GM19372 (cell line): ENCODE data around the gene KLK5.
"Not testable (repeated sequence)": the region's sequence is repeated elsewhere in the genome, so short reads cannot be mapped to it uniquely, and the experiment has no call there.

Experiments used
- ATAC-seq: cut with Tn5 transposase; IDR thresholded peaks from one replicate; pipeline ENCODE4 v1.9.1; 2021; ENCODE audit warnings: mild to moderate bottlenecking, low read depth, moderate library complexity; ENCODE audit not compliant: unreplicated experiment

KLK5 gene

DNA sequence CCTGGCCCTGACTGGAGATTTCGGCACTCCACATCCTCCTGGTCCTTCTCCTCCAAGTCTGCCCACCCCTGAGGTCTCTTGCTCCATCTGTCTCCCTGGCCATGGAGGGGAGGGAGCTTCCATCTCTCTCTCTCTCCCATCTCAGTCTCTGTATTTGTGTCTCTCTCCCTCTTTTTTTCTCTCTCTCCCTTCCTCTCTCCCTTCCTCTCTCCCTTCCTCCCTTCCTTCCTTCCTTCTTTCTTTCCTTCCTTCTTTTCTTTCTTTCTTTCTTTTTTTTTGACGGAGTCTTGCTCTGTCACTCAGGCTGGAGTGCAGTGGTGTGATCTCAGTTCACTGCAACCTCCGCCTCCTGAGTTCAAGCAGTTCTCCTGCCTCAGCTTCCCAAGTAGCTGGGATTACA lies 17.0 kb upstream of the KLK5 start:
- ATAC-seq: not testable (repeated sequence)

DNA sequence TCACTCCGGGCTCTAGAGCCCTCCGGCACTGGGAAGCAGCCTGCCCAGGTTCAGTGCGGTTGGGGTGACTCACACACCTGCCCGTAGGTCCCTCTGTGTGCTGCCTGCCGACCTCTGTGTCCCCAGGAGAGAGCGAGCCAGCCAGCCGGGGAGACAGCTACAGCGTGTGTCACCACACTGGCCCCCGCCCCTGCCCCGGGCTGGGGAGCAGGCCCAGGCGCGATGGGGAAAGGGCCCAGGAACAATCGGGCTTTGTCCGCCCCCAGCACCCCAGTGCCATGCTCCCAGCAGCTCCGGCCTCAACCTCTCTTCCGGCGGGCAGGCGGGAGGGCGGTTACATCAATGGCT lies 16.5 kb upstream of the KLK5 start, which contains the start of gene KLK6:
KLK6 (minus strand) TSS at position 179 of the 348 bp plus-strand sequence. CDS start 1,487 bp downstream, outside the sequence.
- no peak for ATAC-seq

DNA sequence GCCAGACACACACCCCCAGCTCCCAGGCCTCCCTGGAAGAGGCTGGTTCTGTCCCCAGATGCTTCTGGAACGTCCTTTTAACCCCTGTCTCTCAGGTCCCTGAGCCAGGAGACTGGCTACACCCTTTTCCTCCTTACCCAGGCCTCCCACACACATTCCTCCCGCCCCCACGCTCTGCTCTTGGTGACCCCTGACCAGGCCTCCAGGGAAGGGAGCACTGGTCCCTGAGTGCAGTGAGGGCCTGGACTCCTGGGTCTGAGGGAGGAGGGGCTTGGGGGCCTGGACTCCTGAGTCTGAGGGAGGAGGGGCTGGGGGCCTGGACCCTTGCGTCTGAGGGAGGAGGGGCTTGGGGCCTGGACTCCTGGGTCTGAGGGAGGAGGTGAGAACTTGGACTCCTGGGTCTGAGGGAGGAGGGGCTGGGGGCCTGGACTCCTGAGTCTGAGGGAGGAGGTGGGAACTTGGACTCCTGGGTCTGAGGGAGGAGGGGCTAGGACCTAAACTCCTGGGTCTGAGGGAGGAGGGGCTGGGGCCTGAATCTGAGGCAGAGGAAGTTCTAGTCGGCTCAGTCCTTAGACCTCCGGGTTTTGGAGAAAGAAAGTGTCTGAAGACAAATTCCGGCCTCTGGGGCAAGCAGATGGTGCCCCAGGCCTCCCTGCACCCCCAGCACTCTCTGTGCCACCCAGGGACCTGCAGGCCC lies 16.0 kb upstream of the KLK5 start:
- ATAC-seq: no peak

DNA sequence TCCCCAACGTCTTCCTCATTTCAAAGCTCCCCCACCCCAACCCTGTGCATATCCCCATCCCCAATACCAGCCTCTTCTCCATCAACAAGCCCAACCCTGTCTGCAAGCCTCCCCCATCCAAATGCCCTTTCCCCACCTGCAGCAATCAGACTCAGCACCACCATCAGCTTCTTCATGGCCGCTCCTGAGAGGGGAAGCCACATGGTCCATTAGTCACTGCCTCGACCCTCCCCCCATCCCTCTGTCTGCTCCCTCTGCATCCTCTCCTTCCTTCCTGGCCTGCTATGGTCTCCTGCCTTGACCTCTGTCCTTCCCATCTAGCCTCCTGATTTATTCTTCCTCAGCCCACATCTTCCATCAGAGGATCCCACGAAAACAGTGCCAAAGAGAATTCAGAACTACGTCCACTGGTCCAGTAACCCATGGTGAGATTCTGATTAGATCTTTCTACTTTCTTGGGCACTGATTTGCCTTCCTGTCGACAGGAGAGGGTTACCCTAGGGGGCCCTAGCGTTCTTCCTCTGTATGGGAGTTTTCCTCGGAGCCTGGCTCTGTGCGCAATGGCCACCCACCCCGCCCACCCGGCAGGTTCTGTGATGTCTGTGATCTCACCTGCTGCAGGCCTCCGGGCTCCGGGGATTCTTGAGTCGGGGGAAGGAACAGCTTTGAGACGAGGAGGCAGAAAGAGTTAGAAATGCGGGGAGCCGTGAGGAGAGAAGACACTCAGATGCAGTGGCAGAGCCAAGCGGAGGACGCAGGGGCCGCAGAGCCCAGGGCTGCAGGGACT lies 15.3 kb upstream of the KLK5 start:
- no peak for ATAC-seq

DNA sequence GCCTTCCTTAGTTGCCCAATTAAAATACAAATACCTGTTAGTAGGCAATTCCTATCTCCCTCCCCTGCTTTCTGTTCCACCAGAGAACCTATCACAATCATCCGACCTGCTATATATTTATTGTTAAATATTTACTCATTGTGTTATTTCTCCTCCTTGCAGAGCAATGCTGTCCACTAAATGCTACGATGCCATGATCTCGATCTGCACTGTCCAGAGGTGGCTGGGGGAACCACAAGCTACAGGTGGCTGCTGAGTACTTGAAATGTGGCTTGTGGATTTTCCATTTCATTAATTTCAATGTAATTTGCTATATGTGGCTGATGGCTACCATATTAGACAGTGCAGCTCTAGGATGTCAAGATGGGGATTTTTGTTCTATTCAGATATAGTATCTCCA lies 11.4 kb upstream of the KLK5 start:
- ATAC-seq: no peak

DNA sequence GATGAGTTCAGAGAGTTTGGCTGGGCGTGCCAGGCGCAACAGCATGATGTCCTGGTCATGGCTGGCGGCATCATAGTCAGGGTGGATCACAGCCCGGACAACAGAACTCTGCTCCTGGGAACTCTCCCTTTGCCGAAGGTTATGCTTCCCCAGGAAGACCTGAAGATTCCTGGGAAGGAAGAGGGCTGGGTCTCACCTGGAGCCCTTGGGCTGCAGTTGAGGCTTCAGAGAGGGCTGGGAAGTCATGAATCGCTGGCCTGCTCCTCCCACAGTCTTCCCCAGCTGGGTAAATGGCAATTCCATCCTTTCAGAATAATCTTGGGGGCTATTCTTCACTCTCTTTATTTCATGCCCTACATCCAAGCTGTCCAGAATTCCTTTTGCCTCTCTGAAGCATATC lies 10.5 kb upstream of the KLK5 start:
- ATAC-seq: no peak

DNA sequence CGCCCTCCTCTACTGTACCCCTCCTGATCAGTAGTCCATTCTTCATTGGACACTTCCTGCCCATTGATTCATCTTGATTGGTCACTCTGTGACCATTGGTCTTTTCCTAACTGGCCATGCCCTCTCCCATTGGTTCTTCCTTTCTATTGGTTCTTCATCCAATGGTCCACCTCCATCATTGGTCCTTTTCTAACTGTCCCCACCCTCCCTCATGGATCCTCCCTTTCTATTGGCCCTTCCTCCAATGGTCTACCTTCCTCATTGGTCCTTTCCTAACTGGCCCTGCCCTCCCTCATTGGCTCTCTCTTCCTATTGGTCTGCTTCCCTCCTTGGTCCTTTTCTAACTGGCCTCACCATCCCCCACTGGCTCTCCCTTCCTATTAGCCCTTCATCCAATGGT lies 9.4 kb upstream of the KLK5 start:
- ATAC-seq: no peak

DNA sequence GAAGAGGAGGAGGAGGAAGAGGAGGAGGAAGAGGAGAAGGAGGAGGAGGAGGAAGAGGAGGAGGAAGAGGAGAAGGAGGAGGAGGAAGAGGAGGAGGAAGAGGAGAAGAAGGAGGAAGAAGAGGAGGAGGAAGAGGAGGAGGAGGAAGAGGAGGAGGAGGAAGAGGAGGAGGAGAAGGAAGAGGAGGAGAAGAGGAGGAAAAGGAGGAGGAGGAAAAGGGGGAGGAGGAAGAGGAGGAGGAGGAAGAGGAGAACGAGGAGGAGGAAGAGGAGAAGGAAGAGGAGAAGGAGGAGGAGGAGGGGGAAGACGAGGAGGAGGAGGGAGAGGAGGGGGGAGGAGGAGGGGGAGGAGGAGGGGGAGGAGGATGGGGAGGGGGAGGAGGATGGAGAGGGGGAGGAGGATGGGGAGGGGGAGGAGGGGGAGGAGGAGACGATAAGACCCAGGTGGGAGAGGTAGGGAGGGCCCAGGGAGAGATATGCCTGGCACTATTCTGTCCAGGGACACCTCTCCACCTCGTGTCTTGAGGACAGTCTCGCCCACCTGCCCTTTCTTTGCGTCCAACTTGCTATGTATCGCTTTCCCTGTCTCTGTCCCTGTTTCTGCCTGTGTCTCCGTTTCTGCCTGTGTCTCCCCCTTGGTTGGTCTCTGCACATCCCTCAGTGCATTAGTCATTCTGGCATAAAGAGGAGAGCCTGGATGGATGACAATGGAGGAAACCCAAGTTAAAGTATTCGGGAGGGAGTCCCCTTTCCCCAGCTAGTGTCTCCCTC lies 7.1 kb upstream of the KLK5 start:
- ATAC-seq: no peak

DNA sequence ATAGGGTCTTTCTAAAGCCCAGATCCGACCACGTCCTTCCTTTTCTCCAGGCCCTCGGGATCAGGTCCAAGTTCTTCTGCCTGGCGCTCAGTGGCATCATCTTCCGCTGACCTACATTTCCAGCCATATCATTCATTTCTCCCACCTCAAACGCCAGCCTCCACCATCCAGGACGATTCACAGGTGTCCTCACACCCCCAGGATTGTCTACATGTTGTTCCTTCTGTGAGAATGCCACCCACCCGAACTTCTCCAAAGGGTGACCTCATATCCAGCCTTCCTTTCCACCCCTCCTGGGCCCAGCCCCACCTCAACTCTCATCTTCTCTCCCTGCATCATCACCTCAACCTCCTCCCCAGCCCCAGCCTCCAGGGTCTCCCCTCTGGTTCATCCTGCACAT lies 4.7 kb upstream of the KLK5 start:
- ATAC-seq: no peak

DNA sequence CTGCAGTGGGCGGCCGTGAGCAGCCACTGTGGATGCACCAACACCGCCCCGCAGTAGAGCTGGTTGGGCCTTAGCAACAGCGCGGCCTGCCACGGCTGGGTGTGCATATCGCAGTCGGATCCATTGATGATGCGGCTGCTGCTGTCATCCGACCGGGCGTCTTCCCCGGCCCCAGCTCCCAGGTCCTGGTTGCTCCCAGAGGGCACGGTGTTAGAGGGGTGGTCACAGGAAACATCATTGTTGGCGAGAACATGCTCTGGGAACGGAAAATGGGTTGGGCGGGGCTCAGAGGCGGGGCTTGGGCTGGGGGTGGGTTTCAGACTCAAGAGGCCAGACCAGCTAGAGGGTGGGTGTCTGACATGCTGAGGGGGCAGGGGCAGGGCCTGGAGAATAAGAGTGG lies 3.0 kb downstream of the KLK5 start:
- no peak for ATAC-seq

DNA sequence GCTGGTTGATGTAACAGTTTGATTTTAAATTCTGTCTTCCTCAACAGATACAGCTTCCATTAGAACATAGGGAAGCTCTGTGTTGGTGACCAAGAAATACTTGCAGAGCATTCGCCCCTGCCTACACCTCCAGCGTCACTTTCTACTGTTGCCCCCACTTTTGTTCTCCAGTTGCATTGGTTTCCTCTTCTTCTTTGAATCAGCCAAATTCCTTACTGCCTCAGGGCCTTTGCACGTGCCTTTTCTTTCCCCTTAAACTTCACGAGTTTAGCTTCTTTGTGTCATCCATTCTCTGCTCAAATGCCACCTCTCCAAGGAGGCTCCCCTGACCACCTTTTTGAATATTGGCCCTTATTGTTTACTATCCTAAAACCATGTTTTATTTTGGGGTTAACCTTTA lies 5.7 kb downstream of the KLK5 start:
- ATAC-seq: no peak

DNA sequence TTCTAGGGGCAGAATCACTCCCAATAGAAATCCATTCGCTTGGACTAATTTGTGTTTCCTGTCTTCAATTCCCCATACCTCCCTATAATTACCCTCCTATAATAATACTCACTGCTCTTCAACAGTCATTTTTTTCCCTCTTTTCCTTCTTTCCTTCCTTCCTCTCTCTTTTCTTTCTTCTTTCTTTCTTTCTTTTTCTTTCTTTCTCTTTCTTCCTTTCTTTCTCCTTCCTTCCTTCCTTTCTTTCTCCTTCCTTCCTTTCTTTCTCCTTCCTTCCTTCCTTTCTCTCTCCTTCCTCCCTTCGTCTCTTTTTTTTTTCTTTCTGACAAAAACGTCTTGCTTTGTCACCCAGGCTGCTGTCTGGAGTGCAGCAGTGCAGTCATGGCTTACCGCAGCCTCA lies 8.0 kb downstream of the KLK5 start:
- no peak for ATAC-seq

DNA sequence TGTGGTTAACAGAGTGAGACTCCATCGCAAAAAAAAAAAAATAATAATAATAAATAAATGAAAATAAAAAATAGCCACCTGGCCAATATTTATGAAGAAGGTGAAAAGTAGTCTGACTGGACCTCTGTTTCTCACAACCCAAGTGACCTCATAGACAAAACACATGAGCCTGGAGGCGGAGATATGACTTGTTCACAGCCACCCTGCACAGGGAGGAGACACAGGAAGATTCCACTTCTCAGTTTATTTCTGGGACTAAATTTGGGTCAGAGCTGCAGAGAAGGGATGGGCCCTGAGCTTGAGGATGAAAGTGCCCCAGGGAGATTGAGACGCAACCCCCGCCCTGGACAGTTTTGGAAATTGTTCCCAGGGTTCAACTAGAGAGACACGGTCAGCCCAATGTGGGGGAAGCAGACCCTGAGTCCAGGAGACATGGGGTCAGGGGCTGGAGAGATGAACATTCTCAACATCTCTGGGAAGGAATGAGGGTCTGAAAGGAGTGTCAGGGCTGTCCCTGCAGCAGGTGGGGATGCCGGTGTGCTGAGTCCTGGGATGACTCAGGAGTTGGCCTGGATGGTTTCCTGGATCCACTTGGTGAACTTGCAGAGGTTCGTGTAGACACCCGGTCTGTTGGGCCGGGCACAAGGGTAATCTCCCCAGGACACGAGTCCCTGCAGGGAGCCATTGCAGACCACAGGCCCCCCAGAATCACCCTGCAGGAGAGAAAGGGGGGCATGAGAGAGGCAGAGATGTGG lies 9.6 kb downstream of the KLK5 start:
- no peak for ATAC-seq

DNA sequence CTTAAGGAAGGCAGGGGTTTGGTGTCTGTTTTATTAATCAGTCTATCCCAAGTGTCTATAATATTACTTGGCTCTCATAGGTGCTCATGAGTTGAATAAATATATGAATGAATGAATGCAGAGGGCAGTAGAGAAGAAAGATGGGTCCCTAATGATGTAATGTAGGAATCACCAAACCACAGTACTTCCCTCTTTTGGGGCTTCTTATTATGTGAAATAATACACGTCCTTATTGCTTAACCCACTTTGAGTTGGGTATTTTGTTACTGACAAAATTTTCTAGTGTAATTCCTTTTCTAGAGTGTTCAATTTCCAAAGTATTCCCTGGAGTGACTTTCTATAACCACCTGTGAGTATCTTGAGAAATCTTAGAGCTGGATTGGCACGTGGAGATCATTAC lies 13.2 kb downstream of the KLK5 start:
- ATAC-seq: no peak

DNA sequence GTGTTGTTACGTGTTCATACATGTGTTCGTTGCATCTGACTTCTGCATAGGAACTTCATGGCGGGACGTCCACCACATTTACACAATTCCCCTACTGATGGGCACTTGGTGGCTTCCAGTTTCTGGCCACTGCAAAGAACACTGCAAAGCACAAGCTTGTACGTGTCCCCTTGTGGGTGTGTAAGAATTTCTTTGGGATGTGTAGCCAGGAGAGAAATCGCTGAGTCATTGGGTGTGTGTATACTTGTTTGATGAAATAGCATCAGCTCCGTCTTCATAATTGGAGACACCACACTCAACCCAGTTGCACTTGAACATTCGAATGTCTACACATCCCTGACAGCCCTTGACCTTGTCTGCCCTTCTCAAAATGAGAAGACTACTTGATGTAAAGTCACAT lies 19.2 kb downstream of the KLK5 start:
- ATAC-seq: no peak

DNA sequence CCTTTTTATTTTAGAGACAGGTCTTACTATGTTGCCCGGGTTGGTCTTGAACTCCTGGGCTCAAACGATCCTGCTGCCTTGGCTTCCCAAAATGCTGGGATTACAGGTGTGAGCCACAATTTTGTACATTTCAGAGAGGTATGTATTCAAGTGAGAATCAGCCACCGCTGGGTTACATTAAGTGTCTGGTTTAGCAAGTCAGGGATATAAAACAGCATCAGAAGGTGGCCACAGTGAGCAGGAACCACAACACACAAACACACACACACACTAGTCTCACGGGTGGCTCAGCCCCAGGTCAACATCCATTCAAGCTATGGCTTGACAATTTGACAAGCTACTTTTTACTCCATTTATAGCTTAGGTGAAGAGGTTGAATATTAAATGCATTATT lies 20.2 kb downstream of the KLK5 start:
- ATAC-seq: no peak

DNA sequence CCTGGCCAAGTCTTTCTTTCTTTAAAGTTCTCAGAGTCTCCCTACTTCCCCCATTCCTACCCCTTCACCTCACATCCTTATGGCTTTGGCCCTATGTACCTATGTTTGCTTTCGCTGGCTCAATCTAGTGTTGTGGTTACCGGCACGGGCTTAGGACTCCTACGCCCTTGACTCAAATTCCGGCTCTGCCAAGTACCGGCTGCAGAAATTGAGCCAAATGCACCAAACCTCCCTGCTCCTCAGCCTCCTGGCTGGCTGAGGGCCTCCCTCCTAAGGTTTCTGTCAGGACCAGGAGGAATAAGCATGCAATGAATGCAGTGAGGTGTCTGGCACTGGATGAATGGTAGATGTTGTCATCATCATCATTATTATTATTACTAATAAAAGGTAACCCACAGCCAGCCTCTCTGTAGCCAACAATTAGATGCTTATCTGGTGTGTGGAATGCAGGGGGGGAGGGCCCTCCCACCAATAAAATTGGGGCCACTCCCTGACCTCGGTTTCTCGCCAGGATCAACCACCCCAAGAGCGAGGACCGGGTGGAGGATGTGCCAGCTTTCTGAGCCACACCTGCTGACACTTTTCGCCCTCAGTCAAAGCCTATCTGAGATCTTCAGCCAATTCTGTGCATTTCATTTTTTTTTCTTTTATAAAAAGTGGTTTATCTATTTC lies 20.7 kb downstream of the KLK5 start:
- ATAC-seq: no peak

DNA sequence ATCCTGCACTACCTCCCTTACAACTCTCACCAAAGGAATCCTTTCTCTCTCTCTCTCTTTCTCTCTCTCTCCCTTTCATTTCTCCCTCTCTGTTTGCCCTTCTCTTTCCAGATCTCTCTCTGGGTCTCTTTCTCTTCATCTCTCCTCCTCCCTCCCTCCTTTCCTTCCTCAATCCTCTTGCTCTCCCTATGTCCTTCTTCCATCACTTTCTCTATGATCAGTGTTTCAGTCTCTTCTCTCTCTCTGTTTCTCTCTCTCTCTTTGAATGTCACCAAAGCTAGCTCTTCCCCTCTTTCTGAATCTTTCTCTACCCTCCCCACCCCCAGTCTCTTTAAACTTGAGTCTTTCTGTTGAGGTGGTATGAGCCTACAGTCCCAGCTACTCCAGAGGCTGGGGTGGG lies 21.8 kb downstream of the KLK5 start:
- no peak for ATAC-seq

DNA sequence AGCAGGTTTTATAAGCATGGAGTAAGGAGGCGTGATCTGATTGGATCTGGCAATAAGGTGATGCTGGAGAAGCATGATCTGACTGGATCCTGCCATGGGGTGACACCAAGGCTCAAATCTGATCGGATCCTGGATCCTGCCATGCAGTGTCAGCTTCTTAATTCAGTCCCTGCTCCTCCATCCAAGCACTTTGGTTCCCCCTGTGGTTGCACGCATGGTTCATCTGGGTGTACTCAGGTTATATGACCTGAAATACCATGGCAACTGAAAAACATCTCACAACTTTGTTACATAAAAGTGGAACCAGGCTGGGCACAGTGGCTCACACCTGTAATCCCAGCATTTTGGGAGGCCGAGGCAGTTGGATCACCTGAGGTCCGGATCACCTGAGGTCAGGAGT lies 24.0 kb downstream of the KLK5 start:
- ATAC-seq: no peak

DNA sequence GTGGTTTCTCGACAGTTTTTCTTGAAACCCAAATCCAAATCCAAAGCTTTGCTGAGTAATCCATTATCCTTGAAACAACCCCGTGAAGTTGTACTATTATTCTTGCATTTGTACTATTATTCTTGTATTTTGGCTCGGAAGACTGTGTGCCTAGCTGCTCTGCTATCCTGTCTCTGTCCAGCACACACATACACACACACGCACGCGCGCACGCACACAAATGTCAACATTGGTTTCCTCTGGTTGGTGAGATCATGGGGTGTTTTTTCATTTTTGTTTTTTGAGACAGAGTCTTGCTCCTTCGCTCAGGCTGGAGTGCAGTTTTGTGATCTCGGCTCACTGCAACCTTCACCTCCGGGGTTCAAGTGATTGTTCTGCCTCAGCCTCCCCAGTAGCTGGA lies 26.7 kb downstream of the KLK5 start:
- no peak for ATAC-seq
